ENCODE measurements around the gene SLCO4A1.

Gene SLCO4A1

GRCh38 chr20:62711703-62712101, 69.4 kb downstream of the SLCO4A1 start:
- Histone ChIP-seq H3K23ac (ENCODE audit: low read length) (no peak overlapping the region), H4K8ac (ENCODE audit: low read depth, low read length) (no peak overlapping the region), H4K91ac (ENCODE audit: low read depth, low read length) (no peak overlapping the region), H2BK12ac (ENCODE audit: low read length) (no peak overlapping the region), H3K36me3 (ENCODE audit: control insufficient read depth in 1 of 2, insufficient read depth in 2 of 2, low read length in 2 of 2) (no peaks in the 10 kb centered on the region), H3K9me3 (ENCODE audit: insufficient read depth, low read depth, low read length) (peaks cover 14% of the 10 kb centered on the region), H3K4me2 (ENCODE audit: low read length) (no peak overlapping the region), H3K4me3 (ENCODE audit: low read depth, low read length) (no peak overlapping the region), H4K12ac (ENCODE audit: low read depth, low read length) (no peak overlapping the region), H3K9ac (ENCODE audit: low read length) (no peak overlapping the region), H3K27me3 (ENCODE audit: insufficient read depth, low read length) (peaks cover 29% of the 10 kb centered on the region), H3K79me2 (ENCODE audit: control insufficient read depth, insufficient read depth, low read length, poor library complexity) (no peaks in the 10 kb centered on the region), H3K4me1 (ENCODE audit: control insufficient read depth in 1 of 2, insufficient read depth in 2 of 2, low read length in 2 of 2) (peaks cover 0 to 9% of the 10 kb centered on the region in 2 experiments), H3K4ac (ENCODE audit: low read depth, low read length) (no peak overlapping the region), H2BK5ac (ENCODE audit: low read depth, low read length, poor library complexity) (no peak overlapping the region), H3K18ac (ENCODE audit: low read length) (no peak overlapping the region), H2BK120ac (ENCODE audit: insufficient read depth, low read length, poor library complexity) (no peak overlapping the region), H3K79me1 (ENCODE audit: low read length) (no peaks in the 10 kb centered on the region), H3K27ac (ENCODE audit: low read depth, low read length) (no peak overlapping the region), H2AFZ (ENCODE audit: insufficient read depth, low read length, poor library complexity) (no peak overlapping the region), H3K14ac (ENCODE audit: low read length) (no peak overlapping the region), H2AK5ac (ENCODE audit: low read length) (no peak overlapping the region)
- WGBS (ENCODE audit: extremely low coverage, insufficient coverage, insufficient read length): no CpG with 5 or more reads among the region's 23 CpGs
- peak in 1 of 2 donors; percentile 16 for DNase-seq

DNA sequence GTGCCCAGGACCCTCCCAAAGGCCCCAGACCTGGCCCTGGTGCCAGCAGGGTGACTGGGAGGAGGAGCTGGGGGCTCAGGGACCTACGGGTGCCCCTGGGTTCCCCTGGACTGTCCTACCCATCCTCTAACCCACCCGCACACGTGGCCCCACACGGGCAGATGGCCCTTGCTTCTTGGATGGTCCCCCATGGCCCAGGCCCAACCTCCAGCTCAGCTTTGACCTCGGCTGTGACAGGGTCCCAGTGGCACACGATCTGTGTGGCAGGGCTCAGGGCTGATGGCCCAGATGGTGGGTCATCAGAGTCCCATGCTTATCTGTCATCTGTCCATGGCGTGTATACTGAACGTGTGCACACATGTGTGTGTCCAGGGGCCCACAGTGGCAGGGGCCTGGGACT, 70.3 kb downstream of the SLCO4A1 start:
- WGBS (ENCODE audit: extremely low coverage, insufficient coverage, insufficient read length): no CpG with 5 or more reads among the region's 8 CpGs
- no peak overlapping the region for H2BK12ac ChIP-seq (ENCODE audit: low read length)
- no peaks in the 10 kb centered on the region for H3K79me1 ChIP-seq (ENCODE audit: low read length)
- H3K18ac ChIP-seq (ENCODE audit: low read length): no peak overlapping the region
- H2AFZ ChIP-seq (ENCODE audit: insufficient read depth, low read length, poor library complexity): no peak overlapping the region
- peaks cover 27% of the 10 kb centered on the region for H3K27me3 ChIP-seq (ENCODE audit: insufficient read depth, low read length)
- no peak overlapping the region for H3K4me3 ChIP-seq (ENCODE audit: low read depth, low read length)
- H4K91ac ChIP-seq (ENCODE audit: low read depth, low read length): no peak overlapping the region
- H4K12ac ChIP-seq (ENCODE audit: low read depth, low read length): no peak overlapping the region
- H3K4me2 ChIP-seq (ENCODE audit: low read length): no peak overlapping the region
- no peak overlapping the region for H3K4ac ChIP-seq (ENCODE audit: low read depth, low read length)
- H3K79me2 ChIP-seq (ENCODE audit: control insufficient read depth, insufficient read depth, low read length, poor library complexity): no peaks in the 10 kb centered on the region
- H3K4me1 ChIP-seq (ENCODE audit: control insufficient read depth in 1 of 2, insufficient read depth in 2 of 2, low read length in 2 of 2): peaks cover 0 to 9% of the 10 kb centered on the region in 2 experiments
- no peak overlapping the region for H4K8ac ChIP-seq (ENCODE audit: low read depth, low read length)
- no peak overlapping the region for H2BK120ac ChIP-seq (ENCODE audit: insufficient read depth, low read length, poor library complexity)
- H3K23ac ChIP-seq (ENCODE audit: low read length): no peak overlapping the region
- H3K9me3 ChIP-seq (ENCODE audit: insufficient read depth, low read depth, low read length): peaks cover 14% of the 10 kb centered on the region
- no peak overlapping the region for H3K27ac ChIP-seq (ENCODE audit: low read depth, low read length)
- H2AK5ac ChIP-seq (ENCODE audit: low read length): no peak overlapping the region
- H2BK5ac ChIP-seq (ENCODE audit: low read depth, low read length, poor library complexity): no peak overlapping the region
- DNase-seq: no peak
- H3K9ac ChIP-seq (ENCODE audit: low read length): no peak overlapping the region
- H3K14ac ChIP-seq (ENCODE audit: low read length): no peak overlapping the region
- no peaks in the 10 kb centered on the region for H3K36me3 ChIP-seq (ENCODE audit: control insufficient read depth in 1 of 2, insufficient read depth in 2 of 2, low read length in 2 of 2)

GRCh38 chr20:62714006-62714405, 71.7 kb downstream of the SLCO4A1 start:
- Histone ChIP-seq H2BK120ac (ENCODE audit: insufficient read depth, low read length, poor library complexity) (no peak overlapping the region), H4K8ac (ENCODE audit: low read depth, low read length) (no peak overlapping the region), H3K4ac (ENCODE audit: low read depth, low read length) (no peak overlapping the region), H3K14ac (ENCODE audit: low read length) (no peak overlapping the region), H3K9ac (ENCODE audit: low read length) (no peak overlapping the region), H3K4me2 (ENCODE audit: low read length) (no peak overlapping the region), H4K12ac (ENCODE audit: low read depth, low read length) (no peak overlapping the region), H3K4me3 (ENCODE audit: low read depth, low read length) (no peak overlapping the region), H3K36me3 (ENCODE audit: control insufficient read depth in 1 of 2, insufficient read depth in 2 of 2, low read length in 2 of 2) (no peaks in the 10 kb centered on the region), H4K91ac (ENCODE audit: low read depth, low read length) (no peak overlapping the region), H3K79me1 (ENCODE audit: low read length) (no peaks in the 10 kb centered on the region), H2BK12ac (ENCODE audit: low read length) (no peak overlapping the region), H3K27ac (ENCODE audit: low read depth, low read length) (no peak overlapping the region), H3K18ac (ENCODE audit: low read length) (no peak overlapping the region), H2BK5ac (ENCODE audit: low read depth, low read length, poor library complexity) (no peak overlapping the region), H3K9me3 (ENCODE audit: insufficient read depth, low read depth, low read length) (peaks cover 14% of the 10 kb centered on the region), H3K4me1 (ENCODE audit: control insufficient read depth in 1 of 2, insufficient read depth in 2 of 2, low read length in 2 of 2) (peaks cover 0 to 9% of the 10 kb centered on the region in 2 experiments), H3K23ac (ENCODE audit: low read length) (no peak overlapping the region), H2AFZ (ENCODE audit: insufficient read depth, low read length, poor library complexity) (no peak overlapping the region), H3K79me2 (ENCODE audit: control insufficient read depth, insufficient read depth, low read length, poor library complexity) (no peaks in the 10 kb centered on the region), H3K27me3 (ENCODE audit: insufficient read depth, low read length) (peaks cover 13% of the 10 kb centered on the region), H2AK5ac (ENCODE audit: low read length) (no peak overlapping the region)
- no CpG with 5 or more reads among the region's 10 CpGs for WGBS (ENCODE audit: extremely low coverage, insufficient coverage, insufficient read length)
- DNase-seq: no peak

DNA sequence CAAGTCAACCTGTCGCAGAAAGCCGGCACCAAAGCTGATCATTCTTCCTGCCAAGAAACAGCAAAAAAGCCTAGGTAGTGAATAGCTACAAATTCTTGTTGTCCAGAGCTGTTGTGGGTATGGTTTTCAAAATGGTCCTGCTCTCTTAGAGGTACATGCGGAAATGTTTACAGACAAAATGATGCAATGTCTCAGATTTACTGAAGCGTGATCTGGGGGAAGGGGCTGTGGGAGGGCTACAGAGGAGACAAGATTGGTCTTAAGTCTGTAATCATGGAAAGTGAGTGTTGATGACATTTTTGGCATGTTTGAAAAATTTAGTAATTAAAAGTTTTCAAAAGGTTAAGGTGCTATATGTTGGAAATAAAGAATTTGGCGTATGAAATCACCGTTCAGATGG, 72.5 kb downstream of the SLCO4A1 start:
- H3K79me2 ChIP-seq (ENCODE audit: control insufficient read depth, insufficient read depth, low read length, poor library complexity): no peaks in the 10 kb centered on the region
- no peak overlapping the region for H2AK5ac ChIP-seq (ENCODE audit: low read length)
- H3K14ac ChIP-seq (ENCODE audit: low read length): no peak overlapping the region
- H4K8ac ChIP-seq (ENCODE audit: low read depth, low read length): no peak overlapping the region
- H4K91ac ChIP-seq (ENCODE audit: low read depth, low read length): no peak overlapping the region
- no peak overlapping the region for H3K4ac ChIP-seq (ENCODE audit: low read depth, low read length)
- 100% methylated on average over 1 of the region's 6 CpGs for WGBS (ENCODE audit: extremely low coverage, insufficient coverage, insufficient read length)
- no peak overlapping the region for H3K18ac ChIP-seq (ENCODE audit: low read length)
- no peak overlapping the region for H2AFZ ChIP-seq (ENCODE audit: insufficient read depth, low read length, poor library complexity)
- no peak overlapping the region for H3K27ac ChIP-seq (ENCODE audit: low read depth, low read length)
- no peak overlapping the region for H4K12ac ChIP-seq (ENCODE audit: low read depth, low read length)
- H3K4me3 ChIP-seq (ENCODE audit: low read depth, low read length): no peak overlapping the region
- peaks cover 8% of the 10 kb centered on the region for H3K9me3 ChIP-seq (ENCODE audit: insufficient read depth, low read depth, low read length)
- no peak overlapping the region for H3K23ac ChIP-seq (ENCODE audit: low read length)
- H3K9ac ChIP-seq (ENCODE audit: low read length): no peak overlapping the region
- DNase-seq: no peak
- no peak overlapping the region for H2BK120ac ChIP-seq (ENCODE audit: insufficient read depth, low read length, poor library complexity)
- H3K27me3 ChIP-seq (ENCODE audit: insufficient read depth, low read length): peaks cover 5% of the 10 kb centered on the region
- no peaks in the 10 kb centered on the region for H3K36me3 ChIP-seq (ENCODE audit: control insufficient read depth in 1 of 2, insufficient read depth in 2 of 2, low read length in 2 of 2)
- H3K4me2 ChIP-seq (ENCODE audit: low read length): no peak overlapping the region
- peaks cover 0 to 9% of the 10 kb centered on the region in 2 experiments for H3K4me1 ChIP-seq (ENCODE audit: control insufficient read depth in 1 of 2, insufficient read depth in 2 of 2, low read length in 2 of 2)
- no peak overlapping the region for H2BK5ac ChIP-seq (ENCODE audit: low read depth, low read length, poor library complexity)
- no peaks in the 10 kb centered on the region for H3K79me1 ChIP-seq (ENCODE audit: low read length)
- H2BK12ac ChIP-seq (ENCODE audit: low read length): no peak overlapping the region

Measured in trophoblast cell (in vitro differentiated cells and primary cell).